ENCODE results near the gene RARRES1. TPM values are rescaled to one million over a fixed set of nuclear protein-coding genes. Genes with fewer than 3 reads are reported as not detected.

RARRES1 gene
- total RNA-seq, 1 experiment from 2014 or later, result 0.81 TPM

GRCh38 chr3:158750016-158750415, 17.8 kb upstream of the RARRES1 start:
- no peak for DNase-seq
- Mint-ChIP-seq H3K36me3 (ENCODE audit: insufficient read depth in 1 of 3, low read depth in 3 of 3) (peaks cover 0 to 3% (median 0%) of the 10 kb centered on the region in 3 experiments; a peak in 3 of 7 replicates), H3K4me3 (no peak overlapping the region), H3K27ac (no peak overlapping the region; a peak in 1 of 7 replicates), H3K27me3 (ENCODE audit: low read depth) (no peaks in the 10 kb centered on the region), H3K4me1 (peaks cover 0 to 2% of the 10 kb centered on the region in 2 experiments; a peak in 2 of 4 replicates), H3K9me3 (no peaks in the 10 kb centered on the region)
- H2AK5ac ChIP-seq (ENCODE audit: insufficient read length, low read length), result no peak overlapping the region
- H3K4me1 ChIP-seq (ENCODE audit: insufficient read depth, low read length), result no peaks in the 10 kb centered on the region
- H2BK15ac ChIP-seq (ENCODE audit: low read depth, low read length), result no peak overlapping the region
- no CpG with 5 or more reads among the region's 6 CpGs for WGBS (ENCODE audit: extremely low coverage, insufficient read length, low lambda C conversion rate)
- H3K14ac ChIP-seq (ENCODE audit: insufficient read depth, low read length), result no peak overlapping the region
- no peaks in the 10 kb centered on the region for H3K27me3 ChIP-seq (ENCODE audit: insufficient read depth, low read length)
- no peak overlapping the region for H4K91ac ChIP-seq (ENCODE audit: insufficient read length, low read depth, low read length)
- H3K79me1 ChIP-seq (ENCODE audit: insufficient read depth, low read depth, low read length, poor library complexity, severe bottlenecking), result no peaks in the 10 kb centered on the region
- H2BK120ac ChIP-seq (ENCODE audit: low read depth, low read length, poor library complexity, severe bottlenecking), result no peak overlapping the region
- no peak overlapping the region for H3K56ac ChIP-seq (ENCODE audit: insufficient read length, low read depth, low read length)
- H3K18ac ChIP-seq (ENCODE audit: insufficient read length, low read depth, low read length), result no peak overlapping the region
- H3K4me2 ChIP-seq (ENCODE audit: insufficient read depth, insufficient read length, low read length), result no peak overlapping the region
- no peak overlapping the region for H3T11ph ChIP-seq (ENCODE audit: low read length)
- no peak overlapping the region for H2BK5ac ChIP-seq (ENCODE audit: insufficient read length, low read length)
- TF ChIP-seq CTCF (conservative IDR thresholded peaks at IDR 0.05), result no peak
- no peak overlapping the region for H3K23ac ChIP-seq (ENCODE audit: insufficient read length, low read depth, low read length)
- H3K9me3 ChIP-seq (ENCODE audit: control insufficient read depth, low read depth, low read length), result no peaks in the 10 kb centered on the region
- no peak overlapping the region for H2AFZ ChIP-seq (ENCODE audit: low read length)
- no peak overlapping the region for H2BK20ac ChIP-seq (ENCODE audit: low read depth, low read length, poor library complexity, severe bottlenecking)
- no peaks in the 10 kb centered on the region for H4K20me1 ChIP-seq (ENCODE audit: control insufficient read depth, insufficient read depth, insufficient read length)
- H3K27ac ChIP-seq (ENCODE audit: insufficient read length, low read depth, low read length), result no peak overlapping the region
- H3K79me2 ChIP-seq (ENCODE audit: insufficient read depth, low read length), result no peaks in the 10 kb centered on the region
- no peak overlapping the region for H2BK12ac ChIP-seq (ENCODE audit: insufficient read length, low read depth, low read length)
- no peak overlapping the region for H3K9ac ChIP-seq (ENCODE audit: extremely low read depth, insufficient read length, low read length)
- H4K5ac ChIP-seq (ENCODE audit: insufficient read length, low read depth, low read length), result no peak overlapping the region
- no peak overlapping the region for H3K4ac ChIP-seq (ENCODE audit: low read depth, low read length)
- H4K8ac ChIP-seq (replicated peaks; ENCODE audit: insufficient read length, low read depth, low read length), result no peak overlapping the region
- no peaks in the 10 kb centered on the region for H3K23me2 ChIP-seq (ENCODE audit: insufficient read length, low read depth, low read length, poor library complexity, severe bottlenecking)

Measured in H9 (cell line).